Measurements from ENCODE around the gene AMMECR1.

- TF ChIP-seq CTCF (IDR thresholded peaks at IDR 0.05), result no peak
- no peak for TF ChIP-seq POLR2A (IDR thresholded peaks at IDR 0.05)
Measured at GRCh38 chrX:110310000-110310790, 7.7 kb downstream of the AMMECR1 start.

Data from upper lobe of left lung (tissue), 4 donors.